GM21529 (cell line): ENCODE data around the gene PNPLA7.

Experiments
- ATAC-seq: cut with Tn5 transposase; IDR thresholded peaks from one replicate; pipeline ENCODE4 v1.9.1; 2021; ENCODE audit not compliant: unreplicated experiment

Gene PNPLA7

DNA sequence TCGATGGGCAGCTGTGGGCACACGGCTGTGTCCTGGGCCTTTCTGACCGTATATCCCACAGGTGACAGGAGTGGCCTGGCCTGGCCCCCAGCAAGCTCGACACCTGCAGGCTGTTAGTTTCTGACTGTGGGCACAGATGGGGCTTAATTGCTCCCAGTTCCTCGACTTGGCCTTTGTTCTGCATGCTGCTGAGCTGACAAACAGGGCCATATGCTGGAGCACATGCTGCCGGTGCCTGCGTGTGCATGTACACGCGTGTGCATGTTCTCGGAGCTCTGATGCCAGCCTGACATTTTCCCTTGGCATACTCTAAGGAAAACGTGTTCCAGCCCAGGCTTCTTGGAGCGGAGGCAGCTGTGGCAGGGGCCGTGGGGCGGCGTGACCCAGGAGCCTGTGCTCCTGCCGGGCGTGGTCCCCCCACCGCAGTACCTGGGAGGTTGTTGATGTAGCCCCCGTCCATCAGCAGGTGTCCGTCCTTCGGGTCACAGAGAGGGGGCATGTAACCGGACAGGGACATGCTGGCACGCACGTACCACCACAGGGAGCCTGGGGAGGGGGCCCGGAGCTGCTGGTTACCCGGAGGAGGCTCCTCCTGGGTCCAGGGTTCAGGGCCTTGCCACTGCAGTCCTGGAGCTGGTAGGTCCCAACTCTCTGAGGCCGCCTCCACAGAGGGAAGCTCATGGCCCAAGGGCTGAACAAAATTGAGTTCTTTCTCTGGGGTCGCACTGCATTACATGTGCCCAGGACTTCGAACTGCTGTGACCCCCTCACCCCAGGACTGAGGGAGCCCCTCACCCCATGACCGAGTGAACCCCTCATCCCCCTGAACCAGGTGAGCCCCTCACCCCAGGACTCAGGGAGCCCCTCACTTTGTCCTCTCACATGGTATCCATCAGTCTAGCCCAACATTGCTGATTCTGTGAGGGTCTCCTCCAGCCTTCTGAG lies 86.9 kb downstream of the PNPLA7 start:
- no peak for ATAC-seq

DNA sequence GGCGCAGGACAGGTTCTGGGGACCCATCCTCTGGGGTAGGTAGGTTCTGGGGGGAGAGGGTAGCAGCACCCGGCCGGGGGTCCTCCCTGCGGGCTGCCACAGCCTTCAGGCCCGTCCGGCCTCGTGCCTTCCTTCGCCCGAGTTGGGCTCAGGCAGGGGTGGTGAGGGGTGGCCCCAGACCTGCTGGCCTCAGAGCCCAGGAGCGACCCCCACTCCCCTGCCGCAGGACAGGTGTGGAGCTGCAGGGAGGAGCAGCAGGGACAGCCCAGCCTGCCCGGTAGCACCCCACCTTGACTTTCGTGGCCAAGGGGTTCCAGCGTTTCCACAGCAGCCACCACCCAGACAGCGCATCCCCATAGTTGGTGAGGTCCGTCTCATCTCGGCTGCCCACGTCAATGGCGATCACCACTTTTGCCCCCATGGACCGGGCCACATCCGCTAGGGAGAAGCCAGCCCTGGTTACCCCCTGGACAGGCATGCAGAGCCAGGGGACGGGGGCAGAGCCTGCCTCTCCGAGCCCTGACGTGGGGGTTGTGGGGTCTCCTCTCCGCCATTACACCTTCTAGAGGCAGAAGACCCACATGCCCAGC lies 87.7 kb downstream of the PNPLA7 start:
- no peak for ATAC-seq

DNA sequence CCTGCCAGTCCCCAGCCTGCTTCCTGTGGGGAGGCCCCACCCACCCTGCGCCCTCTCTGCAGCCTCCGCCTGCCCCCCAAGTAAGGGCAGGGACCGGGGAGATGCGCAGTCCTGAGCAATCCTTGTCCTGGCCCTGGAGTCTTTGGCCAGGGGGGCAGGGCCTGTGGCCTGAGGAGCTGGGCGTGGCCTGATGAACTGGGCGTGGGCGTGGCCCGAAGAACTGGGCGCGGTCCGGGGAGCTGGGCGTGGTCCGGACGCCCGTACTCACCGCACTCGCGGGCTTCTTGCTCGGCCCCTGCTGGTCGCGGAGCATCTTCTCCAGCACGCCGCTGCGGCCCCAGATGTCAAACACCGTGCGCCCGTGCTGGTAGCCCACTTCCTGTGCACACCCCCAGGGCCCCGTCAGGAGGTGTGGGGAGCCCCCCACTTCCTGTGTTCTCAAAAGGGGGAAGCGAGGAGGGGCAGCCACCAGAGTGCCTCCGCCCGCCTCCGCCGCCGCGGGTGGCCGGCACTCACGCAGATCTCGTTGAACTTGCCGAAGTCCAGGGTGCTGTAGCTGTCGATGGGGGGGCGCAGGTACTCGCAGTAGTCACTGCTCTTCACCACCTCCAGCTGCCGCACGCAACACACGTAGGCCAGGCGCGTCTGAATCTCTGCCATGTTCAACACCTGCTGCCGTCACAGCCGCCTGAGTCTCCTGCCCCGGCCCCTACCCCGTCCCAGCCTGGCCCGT lies 88.4 kb downstream of the PNPLA7 start:
- no peak for ATAC-seq

DNA sequence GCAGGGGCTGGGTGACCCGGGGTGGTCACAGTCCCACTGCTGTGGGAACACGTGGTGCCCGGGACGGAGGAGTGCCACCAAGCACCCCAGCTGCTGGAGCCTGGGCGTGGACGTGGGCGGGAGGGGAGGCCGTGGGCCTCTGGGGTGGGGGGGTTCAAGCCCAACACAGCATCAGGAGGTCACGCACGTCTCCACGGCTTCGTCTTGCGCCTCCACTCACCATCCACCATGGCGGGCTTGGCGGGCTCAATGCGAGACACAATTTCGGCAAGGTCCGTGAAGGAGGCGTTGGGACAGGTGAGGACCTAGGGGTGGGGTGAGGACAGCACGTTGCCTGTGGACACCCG lies 88.9 kb downstream of the PNPLA7 start:
- ATAC-seq, result no peak

DNA sequence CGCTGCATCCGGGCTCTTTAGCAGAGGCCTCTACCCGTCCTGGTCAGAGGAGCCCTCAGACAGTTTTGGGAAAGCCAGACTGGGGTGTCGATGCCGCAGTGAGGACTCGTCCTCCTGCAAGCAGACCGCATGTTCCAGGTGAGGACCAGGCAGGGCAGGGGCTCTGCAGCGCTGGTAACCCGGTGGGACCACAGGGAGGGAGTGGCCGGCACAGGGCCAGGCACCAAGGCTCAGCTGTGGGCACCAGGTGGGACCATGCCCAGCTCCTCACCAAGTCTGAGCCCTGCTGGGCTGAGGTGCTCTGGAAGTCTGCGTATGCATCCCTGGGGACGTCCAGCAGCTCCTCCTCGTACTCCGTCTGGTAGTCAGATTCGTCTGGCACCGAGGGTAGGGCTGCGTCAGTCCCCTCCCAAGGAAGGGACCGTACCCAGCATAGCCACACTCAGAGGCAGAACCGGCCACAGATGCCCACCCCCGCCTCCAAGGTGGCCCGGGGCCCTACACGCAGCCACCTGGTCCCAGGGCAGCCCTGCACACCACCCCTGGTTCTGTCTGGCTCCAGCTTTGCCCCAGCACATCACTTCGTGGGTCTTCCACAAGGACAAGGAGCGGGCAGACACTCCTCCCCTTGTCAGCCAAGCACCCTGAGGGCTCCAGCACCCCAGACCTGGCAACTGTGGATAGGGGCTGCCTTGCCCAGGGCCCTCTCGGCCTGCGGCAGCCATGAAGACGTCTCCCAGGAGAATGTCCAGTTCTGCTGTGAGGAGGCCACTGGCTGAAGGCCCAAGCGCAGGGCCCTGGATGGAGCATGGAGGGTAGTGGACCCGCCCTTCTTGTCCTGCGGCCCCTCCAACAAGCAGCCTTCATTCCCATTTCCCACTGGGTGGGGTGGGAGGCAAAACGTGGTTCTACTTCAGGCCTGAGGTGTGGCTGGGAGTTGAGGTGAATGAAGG lies 89.6 kb downstream of the PNPLA7 start:
- ATAC-seq, result no peak

DNA sequence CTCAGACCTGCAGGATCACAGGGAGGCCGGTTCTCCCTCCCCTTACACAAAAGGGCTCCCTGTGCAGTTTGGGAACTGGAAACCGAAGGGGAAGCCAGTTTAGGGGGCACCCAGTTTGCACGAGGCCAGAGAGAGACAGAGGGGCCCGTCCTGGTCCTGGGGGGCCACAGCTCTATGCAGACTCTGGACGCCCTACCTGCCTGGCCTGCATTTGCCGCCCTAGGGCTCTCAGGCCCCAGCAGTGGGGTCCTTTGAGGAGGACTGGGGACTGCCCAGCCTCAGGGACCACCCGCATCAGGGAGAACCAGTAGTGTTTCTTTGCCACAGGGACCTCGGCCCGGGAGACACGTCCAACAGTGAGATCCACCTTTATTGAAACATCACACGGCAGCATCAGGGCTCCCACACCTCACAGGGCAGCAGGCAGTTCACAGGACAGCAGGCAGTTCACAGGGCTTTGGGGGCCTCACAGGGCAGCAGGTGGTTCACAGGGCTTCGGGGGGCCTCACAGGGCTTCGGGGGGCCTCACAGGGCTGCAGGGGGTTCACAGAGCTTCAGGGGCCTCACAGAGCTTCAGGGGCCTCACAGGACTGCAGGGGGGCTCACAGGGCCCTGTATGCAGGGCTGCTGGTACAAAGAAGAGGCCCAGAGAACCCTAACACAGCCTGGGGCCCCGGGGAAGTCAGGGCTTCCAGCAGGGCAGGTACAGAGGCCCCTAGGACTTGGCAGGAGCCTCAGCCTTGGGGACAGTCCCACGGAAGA lies 90.4 kb downstream of the PNPLA7 start:
- no peak for ATAC-seq

DNA sequence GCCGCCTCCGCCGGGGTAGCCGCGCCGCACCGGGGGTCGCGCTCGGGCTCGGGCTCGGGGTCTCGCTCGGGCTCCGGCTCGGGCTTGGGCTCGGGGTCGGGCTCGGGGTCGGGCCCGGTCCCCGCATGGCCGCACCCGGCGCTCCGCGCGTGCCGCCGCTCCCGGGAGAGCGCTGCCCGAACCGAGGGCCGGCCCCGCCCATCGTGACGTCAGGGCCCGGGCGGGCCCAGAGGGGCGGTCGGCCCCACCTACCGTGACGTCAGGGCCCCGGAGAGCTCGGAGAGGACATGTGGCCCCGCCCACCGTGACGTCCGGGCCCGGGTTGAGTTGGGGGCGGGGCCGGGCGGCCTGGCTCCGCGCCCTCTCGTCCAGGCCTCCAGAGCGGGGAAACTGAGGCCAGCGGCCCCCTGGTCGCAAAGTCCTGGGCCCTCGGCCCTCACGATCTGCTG lies 91.0 kb downstream of the PNPLA7 start, which contains the start of gene NSMF:
NSMF (minus strand) TSS at position 183 of the 449 bp plus-strand sequence. CDS start 232 bp downstream, outside the sequence.
- peak; percentile 61 for ATAC-seq

DNA sequence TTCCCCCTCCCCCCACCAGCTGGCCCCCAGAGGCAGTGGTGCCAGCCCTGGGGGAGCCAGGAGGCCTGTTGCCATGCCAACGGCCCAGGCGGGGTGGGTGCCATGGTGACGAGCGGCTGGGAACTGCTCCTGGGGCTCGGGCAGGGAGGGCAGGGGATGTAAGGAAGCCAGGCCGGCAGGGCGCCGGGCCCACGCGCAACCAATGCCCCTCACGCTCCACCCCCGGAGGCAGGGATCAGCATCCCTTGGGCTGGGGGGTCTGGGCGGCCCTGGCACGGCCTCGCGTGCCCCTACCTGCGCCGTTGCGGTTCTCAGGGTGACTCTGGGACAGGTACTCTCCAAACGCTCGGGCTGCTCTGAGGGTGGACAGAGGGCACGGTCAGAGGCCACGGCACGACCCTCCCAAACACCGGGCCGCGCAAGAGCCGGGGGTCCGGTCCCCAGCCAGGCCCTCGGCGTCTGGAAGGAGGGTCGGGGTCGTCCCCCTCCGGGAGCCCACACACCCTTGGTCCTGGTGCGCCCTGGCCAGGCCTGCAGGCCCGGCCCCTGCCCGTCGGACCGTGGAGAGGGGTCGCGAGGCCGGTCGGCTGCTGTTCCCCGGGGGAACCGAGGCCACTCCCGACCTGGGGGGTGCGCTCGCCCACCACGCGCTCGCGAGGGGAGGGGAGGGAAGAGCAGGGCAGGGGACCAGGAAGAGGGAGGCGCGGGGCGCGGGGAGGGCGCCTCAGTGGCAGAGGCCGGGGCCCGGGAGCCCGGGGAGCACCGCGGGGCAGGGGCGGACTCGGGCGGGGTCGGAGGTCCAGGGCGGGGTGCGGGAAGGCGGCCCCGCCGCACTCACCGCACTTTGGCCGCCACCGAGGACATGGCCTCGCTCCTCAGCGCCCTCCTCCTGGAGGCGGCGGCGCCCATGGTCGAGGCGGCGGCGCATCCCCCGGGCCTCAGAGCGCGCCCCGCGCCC lies 91.7 kb downstream of the PNPLA7 start:
- peak; percentile 21 for ATAC-seq

DNA sequence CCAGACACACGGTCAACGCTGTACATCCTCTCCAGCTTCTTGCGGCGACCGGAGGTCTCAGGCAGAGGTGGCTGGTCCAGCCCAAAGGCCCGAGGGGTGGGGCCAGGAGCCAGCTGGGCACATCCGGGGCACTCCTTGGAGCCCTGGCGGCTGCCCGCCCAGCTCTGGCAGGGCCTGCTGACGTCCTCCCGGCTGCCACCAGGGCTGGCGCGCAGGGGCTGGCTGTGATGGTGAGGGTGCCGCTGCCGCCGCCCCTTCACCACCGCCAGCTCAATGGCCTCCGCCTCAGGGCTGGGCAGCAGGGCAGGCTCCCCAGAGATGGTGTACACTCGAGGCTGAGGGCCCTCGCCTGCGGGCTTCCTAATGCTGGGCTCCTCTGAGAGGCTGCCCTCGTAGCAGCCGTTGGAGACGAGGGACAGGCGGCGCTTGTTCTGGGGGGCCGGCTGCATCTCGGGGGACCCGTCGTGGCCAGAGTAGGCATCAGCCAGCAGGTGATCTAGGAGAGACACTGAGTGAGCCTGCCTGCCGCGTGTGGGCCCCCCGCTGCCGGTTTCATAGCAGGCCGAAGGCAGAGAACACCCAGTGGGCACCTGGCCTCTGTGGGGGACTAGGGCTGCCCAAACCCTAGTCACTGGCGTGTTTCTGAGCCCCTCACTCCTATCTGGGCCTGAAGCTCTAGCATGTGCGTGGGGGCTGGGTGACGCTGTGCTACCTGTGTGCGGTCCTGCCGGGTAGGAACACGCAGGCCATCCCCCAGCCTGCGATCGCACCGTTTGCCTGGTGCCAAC lies 92.6 kb downstream of the PNPLA7 start:
- no peak for ATAC-seq

DNA sequence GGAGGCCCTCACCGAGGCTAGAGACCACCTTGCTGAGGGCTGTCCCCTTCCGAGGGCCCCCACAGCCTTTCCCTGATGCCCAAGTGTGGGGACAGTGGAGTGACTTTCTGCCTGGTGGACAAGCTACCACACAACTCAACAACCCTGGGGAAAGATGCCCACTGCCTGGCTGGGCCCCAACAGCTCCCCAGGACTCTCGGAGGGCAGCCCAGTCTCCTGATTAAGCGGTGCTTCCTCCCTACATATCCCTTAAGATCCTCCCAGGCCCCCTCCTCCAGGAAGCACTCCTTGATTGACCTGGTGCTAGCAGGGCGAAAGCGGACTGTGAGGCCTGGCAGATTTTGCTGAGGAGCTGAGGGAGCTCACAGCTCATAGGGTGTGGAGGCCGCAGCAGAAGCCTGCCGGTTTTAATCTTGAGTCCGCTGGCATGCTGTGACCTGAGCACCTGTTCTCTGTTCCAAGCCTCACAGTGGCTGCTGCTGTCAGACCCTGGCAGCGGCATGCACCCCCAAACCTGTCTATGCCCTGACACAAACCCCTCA lies 93.3 kb downstream of the PNPLA7 start:
- no peak for ATAC-seq

DNA sequence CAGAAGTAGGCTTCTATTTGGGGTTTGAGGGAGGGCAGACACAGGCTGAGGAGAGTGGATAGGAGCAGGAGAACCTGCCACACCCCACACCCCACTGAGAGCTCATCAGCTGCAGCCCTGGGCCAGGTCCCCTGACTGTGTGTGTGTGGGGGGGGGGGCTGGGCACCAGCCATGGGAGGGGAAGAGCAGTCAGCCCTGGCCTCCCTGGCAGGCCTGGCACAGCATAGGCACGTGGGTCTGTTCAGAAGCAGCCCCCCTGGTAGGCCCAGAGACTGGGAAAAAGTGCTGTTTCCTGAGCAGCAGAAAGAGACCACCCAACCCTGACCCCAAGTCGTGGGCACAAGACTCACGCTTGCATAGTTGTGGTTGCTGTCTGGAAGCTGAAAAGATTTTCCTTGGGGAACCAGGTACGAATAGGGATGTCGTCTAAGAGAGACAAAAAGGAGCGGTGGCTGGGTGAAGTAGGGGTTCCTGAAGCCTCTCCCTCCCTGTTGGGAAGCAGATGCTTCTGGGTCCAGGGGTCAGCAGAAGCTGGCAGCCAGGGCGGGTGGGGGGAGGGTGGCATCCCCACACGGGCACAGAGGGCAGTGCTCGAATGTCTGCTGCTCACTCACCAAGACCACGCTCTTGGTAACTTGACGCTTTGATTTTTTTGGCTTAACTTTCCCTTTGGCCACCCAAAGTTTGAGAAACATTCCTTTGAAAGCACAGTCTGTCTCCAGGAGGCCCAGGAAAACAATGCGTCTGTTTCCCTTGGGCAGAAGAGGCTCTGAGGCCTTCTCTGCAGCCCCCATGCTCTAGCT lies 93.9 kb downstream of the PNPLA7 start:
- ATAC-seq, result no peak

DNA sequence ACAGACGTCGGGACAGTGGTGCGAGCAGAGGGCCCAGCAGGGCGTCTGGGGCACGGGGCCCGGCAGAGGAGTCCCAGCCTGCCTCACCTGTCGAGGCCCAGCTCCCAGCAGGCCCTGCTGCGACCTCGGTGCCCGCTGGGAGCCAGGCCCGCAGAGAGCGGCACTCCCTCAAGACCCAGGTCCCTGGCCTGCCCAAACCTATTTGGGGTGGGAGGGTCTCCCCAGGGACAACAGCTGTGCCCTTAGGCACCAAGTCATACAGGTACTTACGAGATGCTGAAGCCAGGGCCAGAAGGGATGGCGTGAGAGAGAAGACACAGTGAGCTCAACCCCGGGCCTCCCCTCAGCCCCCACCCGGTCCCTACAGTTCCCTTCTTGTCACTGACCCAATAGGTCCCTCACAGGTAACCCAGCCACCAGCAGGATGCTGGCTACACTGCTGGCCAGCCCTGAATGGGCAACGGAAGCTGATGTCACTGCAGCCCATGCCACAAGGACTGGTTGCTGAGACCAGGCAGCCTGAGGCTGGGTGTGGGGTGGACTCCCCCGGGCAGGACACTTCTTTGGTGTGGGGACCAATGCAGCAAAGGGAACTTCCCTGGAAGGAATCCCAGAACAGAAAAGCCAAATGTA lies 94.7 kb downstream of the PNPLA7 start:
- no peak for ATAC-seq

DNA sequence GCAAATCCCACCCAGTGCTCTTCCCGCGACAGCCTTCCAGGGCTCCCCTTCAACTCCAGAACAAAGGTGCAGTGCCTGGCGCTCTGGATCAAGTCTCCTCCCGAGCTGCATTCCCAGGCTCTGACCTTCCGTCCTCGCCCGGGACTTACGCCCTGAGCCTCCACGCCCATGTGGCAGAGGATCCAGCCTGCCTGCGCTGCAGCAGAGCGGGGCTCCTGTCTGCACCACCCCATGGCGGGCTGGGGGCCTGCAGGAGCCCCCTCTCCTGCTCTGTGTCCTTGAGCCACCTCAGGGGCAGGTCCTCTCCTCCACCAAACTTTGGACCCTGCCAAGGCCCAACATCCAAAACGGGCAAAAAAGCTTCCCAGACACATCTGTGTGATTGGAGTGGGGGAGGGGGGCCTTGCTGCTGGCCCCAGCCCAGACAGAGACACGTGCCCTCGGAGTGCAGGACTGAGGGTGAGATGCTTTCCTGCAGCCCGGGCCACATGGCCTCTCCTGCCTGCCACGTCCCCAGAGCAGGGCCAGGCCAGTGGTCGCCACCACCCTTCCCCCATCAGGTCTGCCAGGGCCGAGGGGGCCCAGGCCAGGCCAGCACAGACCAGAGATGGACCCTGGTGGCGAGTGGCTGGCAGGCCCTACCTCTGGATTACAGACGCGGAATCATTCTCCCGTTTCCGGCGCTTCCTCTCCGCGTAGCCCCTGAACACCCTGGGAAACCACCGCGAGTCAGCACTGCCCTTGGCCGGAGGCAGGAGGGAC lies 95.4 kb downstream of the PNPLA7 start:
- ATAC-seq, result no peak

DNA sequence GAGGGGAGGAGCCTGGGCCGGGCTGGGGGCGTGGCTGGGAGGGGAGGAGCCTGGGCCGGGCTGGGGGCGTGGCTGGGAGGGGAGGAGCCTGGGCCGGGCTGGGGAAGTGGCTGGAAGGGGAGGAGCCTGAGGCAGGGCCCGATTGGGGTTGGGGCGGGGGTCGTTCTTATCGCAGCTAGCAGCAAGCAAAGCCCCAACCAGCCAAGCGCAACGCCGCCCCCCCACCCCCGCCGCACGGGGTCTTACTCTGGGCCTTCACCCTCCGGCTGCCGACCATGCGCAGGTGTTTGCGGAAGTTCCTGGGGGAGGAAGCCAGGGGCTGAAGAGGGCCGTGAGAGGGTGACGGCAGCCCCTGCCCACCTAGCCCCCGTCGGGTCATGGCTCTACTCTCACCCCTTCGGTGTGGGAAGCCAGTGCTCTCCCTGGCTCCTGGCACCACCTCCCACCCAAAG lies 96.0 kb downstream of the PNPLA7 start:
- ATAC-seq, result no peak

DNA sequence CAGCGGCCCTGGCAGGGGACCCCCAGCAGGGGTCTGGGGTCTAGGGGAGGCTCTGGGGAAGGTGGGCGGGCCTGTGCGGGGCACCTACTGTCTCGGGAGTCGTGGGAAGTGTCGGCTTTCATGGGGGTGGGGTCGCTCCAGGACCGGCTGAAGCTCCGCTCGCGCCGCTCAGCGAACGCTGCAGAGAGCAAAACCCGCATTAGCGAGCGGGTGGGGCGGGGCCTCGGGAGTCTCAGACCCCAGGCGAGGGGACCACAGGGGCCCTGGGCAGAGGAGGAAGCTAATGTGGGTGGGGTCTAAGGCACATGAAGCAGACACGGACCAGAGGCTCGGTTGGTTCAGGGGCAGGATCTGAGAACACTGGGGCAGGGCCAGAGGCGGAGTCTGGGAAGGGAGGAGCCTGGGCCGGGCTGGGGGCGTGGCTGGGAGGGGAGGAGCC lies 96.5 kb downstream of the PNPLA7 start:
- peak; percentile 40 for ATAC-seq
